NCI-H2029 (cell line): ENCODE measurements around the gene AKIP1.
"Not testable (repeated sequence)": the region's sequence is repeated elsewhere in the genome, so short reads cannot be mapped to it uniquely, and the experiment has no call there.

Experiments
- DNase-seq: peaks from one replicate; lab custom pipeline; 2025; lab: John Stamatoyannopoulos, UW

The AKIP1 gene, protein sequence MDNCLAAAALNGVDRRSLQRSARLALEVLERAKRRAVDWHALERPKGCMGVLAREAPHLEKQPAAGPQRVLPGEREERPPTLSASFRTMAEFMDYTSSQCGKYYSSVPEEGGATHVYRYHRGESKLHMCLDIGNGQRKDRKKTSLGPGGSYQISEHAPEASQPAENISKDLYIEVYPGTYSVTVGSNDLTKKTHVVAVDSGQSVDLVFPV

DNA sequence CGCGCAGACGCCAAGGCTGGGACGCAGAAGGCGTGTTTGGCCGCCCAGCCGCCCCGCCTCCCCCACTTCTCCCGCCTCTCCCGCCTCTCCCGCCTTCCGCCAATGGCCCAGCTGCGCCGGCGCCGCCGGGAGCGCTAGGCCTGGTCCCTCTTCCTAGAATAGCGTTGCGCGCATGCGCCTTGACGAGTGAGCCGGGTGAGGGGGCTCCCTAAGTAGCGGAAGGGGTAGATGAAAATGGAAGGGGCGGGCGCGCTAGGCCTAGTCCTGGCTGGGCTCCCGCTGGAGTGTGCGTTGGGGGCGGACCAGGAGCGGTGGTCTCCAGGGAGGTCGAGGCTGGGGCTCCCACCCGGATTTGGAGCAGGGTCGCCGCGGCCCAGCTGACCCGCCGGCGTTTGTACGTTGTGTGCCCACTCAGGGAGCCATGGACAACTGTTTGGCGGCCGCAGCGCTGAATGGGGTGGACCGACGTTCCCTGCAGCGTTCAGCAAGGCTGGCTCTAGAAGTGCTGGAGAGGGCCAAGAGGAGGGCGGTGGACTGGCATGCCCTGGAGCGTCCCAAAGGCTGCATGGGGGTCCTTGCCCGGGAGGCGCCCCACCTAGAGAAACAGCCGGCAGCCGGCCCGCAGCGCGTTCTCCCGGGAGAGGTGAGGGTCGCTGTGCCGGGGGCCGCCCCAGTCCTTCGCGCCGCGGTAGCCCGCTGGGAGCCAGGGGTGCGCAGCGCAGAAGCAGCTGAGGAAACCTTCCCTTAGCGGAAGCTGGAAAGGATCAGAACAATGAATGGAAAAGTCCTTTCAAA lies at the start of gene AKIP1:
AKIP1 (plus strand) TSS at position 161 of the 795 bp plus-strand sequence; CDS start at position 422, 261 bp downstream.
- DNase-seq: peak; percentile 93

DNA sequence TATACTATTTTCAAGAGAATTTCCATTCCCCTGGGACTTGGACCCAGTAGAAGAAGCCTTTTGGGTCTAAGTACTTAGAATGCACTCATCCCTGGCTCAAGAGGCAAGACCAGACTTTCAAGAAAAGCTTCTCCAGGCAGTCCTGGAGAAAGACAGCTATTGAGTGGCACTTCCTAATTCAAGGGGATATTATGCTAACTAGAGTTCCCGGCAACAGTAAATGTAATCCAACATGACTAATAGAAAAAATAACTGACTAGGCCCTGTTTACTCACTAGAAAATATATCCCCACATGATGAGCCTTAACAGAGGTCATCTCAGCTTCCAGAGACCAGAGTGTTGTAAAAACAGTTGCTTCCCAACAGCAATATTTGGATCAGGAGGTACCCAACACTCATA lies 47.2 kb upstream of the AKIP1 start:
- no peak for DNase-seq

DNA sequence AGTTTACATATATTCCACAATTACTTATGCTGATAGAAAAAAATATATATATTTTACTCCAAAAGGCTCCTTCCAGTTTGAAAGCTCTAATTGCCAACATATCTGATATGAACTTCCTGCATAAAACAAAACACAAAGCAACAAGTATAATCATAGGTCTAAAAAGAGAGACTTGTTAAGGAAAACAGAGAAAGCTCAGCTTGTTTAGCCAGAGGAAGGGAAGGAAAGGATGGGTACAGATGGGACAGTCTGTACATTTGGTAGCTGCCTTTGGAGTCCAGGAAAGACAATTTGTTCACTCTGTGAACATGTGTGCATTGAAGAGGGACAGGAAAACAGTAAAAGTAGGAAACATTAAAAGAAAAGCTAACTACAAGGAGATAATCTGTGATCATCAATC lies 45.7 kb upstream of the AKIP1 start:
- no peak for DNase-seq

DNA sequence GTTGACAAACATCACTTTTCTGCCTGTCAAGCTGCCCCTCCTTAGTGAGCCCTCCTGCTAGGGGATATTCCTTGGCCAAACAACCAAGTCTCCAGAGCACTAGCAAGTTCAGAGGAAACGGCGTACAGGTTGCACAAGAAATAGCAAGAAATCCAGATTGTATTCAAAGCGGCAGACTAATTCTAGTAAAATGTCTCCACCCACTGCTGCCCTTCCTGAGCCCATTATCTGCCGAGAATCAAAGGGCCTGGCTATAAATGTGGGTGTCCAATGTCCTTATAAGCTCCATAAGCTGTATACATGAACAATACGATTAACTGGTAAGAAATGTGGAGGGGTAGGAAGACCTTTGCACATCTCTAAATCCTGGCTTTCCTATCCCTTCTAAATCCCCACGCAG lies 44.0 kb upstream of the AKIP1 start:
- no peak for DNase-seq

DNA sequence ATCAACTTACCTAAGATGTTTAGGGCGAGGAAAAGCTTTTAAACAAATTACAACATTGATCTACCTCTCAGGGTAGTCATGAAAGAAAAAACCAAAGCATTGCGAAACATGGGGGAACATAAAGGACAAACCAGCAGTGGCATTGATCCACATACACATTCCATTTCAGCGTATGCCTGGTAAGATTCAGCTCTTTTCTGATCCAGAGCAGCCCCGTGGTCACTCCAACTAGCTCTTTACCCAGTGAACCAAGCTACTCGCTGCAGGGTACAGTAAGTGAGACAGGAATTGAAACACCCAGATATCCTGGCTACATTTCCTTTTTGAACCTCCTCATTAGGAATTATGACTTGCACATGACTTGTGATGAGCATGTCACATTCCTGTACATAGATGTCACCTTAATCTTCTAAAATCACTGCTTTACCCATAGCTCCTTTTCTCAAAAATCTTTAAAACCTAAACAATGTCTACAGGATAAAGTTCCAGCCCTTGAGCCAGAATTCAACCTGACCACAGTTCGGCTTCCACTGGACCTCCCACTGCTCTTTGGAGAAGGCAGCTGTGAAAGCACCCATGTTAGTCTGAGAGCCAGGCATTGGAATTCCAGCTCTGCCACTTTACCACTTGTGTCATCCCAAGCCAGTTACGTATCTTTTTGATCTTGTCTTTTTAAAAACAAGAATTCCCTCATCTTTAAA lies 42.9 kb upstream of the AKIP1 start:
- no peak for DNase-seq

DNA sequence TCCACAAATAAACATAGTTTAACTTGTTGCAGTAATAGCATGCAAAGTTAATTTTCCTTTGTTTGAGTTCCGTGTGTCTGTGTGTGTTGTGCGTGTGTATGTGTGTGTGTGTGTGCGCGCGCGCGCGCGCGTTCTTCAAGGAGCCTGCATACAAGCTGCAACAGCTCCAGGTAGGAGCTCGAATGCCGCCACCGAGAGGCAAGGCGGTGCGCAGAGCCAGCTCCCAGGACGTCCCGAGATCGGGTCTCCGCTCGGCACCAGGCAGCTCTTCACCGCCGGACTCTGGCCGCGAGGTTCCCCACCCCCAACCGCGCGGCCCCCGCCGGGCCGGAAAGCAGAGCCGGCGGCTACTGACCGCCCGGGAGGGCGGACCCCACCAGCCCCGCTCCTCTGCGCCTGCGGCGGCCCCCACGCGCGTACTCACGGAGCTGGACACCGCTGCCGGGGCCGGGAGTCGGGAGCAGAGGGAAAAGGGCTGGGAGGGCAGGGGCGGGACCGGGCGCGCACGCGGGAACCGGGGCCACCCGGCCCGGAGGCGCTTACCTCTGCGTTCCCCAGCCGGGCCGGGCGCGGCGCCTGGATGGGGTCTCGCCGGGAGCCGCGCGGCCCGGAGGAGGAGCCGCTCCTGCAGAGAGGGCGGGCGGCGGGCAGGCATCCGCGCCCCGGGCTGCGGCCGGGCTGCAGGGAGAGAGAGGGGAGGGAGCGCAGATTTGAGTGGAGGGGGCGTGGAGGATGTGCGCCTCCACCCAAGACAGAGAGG lies 40.4 kb upstream of the AKIP1 start:
- peak; percentile 49 for DNase-seq

DNA sequence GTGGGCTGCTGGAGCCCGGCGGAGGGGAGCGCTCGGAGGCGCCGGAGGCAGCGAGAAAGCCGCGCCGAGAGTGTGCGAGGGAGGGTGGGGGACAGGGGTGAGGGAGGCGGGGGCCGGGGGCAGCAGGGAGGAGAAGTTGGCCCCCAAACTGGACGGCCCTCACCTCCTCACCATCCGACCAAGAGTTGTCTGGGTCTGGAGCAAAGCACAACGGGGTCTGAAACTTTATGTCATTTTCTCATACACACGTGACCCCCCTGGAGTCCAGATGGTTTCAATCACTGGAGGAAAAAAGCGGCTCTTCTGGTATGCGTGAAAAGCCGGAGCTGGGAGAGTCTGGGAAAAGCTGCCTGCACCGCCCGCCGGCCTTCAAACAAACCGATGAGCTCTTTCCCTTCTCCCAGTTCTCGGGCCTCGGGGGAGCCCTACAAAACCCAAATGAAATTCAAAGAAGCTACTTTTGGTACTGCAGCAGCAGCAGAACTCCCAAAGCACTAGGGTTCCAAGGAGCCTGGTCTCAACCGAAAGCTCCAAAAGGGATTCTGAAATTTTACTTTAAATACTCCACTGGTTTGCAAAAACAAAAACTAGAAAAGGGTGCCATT lies 39.7 kb upstream of the AKIP1 start:
- peak; percentile 33 for DNase-seq

DNA sequence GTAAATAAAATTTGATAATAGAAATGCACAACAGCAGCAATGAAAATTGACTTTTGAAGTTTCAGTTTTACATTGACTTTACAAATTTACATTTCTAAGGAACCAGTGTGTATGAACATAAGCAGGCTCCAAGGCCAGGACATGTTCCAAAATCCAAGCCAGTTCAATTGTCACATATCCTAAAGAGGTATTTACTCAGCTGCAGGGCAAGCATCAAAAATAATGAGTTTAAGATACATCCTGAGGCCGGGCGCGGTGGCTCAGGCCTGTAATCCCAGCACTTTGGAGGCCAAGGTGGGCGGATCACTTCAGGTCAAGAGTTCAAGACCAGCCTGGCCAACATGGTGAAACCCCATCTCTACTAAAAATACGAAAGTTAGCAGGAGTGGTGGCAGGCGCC lies 39.0 kb upstream of the AKIP1 start:
- DNase-seq: no peak

DNA sequence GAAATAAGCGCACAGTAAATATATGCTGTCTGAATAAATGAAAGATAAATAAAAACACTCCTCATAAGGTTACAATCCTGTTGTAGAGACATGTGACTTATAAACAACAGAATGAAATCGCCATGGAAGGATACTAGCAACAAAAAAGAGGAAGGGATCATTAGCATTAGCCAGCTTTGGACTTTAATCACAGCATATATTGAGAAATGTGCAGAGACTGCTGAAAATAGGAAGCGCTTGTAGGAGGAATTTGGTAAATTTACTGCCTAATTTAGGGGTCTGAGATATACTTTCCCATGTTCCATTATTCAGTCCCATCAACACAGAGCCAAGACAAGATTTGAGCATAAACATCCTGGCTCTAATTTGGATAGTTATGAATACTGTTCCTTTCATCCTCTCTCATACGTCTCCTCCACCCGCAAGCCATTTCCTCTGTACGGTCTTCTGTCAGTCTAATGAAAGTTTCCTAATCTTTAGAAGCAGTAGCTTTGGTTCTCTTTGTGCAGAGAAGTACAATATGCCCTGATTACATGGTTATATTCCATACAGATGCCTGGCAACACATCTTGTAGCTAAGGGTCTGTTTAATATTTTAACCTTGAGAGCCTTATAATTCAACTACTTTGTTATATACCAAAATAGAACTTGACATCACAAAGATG lies 37.1 kb upstream of the AKIP1 start:
- DNase-seq: no peak

DNA sequence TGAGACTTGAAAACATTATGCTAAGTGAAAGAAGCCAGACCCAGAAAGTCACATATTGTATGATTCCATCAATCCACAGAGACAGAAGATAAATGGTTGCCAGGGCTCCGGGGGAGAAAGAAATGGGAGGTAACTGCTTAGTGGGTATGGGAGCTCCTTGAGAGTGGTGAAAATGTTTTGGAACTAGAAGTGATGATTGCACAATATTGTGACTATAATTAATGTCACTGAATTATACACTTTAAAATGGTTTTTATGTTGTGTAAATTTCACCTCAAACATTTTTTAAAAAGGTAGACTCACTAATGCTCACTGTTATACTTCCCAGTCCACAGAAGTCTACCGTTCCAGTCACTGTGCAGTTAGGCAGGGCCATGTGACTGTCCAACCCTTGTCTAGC lies 32.2 kb upstream of the AKIP1 start:
- no peak for DNase-seq

DNA sequence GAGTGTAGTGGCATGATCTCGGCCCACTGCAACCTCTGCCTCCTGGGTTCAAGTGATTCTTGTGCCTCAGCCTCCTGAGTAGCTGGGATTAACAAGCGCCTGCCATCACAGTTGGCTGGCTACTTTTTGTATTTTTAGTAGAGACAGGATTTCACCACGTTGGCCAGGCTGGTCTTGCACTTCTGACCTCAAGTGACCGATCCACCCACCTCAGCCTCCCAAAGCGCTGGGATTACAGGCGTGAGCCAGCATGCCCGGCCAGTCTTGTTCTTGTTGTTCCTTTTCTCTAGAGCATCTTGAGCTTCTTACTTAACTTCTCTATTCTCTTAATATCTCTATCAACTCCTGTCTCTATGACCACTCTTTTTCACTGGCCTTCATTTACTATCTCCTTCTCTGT lies 29.4 kb upstream of the AKIP1 start:
- DNase-seq: not testable (repeated sequence)

DNA sequence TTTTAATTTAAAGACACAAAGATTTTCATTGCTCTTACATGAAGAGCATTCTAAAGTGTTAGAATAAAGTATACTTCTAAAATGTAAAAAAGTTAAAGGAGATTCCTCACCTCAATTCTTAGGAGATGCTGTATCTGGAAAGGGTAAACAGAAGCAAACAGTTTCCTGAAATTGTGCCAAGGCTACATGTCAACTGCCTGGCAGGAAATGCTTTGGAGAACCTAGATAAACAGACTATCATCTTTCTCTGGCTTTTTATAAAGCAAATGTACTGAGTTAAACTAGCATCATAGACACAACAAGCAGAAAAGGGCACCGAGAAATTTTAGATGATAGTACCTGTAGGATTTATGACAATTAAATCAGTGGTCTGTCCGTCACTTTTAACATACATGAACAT lies 24.7 kb upstream of the AKIP1 start:
- peak; percentile 74 for DNase-seq

DNA sequence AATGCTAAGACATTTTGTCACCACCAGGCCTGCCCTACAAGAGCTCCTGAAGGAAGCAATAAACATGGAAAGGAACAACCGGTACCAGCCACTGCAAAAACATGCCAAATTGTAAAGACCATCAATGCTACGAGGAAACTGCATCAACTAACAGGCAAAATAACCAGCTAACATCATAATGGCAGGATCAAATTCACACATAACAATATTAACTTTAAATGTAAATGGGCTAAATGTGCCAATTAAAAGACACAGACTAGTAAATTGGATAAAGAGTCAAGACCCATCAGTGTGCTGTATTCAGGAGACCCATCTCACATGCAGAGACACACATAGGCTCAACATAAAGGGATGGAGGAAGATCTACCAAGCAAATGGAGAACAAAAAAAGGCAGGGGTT lies 19.8 kb upstream of the AKIP1 start:
- not testable (repeated sequence) for DNase-seq

DNA sequence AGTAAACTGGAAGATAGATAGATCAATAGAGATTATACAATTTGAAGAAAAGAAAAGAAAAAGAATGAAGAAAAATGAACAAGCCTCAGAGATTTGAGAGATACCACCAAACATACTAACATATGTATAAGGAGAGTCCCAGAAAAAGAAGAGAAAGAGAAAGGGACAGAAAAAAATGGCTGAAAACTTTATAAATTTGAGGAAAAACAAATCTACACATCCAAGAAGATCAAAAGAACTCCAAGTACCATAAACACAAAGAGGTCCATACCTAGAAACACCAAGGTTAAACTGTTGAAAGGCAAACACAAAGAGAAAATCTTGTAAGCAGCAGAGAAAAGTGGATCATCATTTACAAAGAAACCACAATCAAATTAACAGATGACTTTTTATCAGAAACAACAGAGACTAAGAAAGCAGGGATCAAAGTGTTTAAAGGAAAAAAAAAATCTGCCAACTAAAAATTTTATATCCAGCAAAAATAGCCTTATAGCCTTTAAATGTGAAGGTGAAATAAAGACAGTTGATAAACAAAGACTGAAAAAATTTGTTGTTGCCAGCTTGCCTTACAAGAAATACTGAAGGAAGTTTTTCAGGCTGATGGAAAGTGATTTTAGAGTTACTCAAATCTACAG lies 11.8 kb upstream of the AKIP1 start:
- no peak for DNase-seq

DNA sequence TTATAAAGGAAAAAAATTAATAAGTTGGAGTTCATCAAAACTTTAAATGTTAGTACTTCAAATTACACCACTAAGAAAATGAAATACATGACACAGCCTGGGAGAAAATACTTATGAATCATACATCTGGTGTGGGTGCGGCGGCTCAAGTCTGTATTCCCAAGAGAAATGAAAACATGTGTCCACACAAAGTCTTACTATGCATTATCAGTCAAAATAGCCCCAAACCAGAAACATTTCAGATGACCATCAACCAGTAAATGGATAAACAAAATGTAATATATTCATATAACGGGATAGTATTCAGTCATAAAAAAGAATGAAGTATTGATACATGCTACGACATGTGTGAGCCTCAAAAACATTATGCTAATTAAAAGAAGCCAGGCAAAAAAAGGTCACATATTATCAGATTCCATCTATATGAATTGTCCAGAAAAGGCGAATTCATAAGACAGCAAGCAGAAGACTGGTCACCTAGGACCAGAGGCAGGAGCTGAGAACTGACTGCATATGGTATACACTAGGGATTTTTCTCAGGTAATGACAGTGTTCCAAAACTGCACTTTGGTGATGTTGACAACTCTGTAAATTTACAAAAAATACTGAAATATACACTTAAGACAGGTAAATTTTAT lies 5.3 kb upstream of the AKIP1 start:
- DNase-seq: no peak

DNA sequence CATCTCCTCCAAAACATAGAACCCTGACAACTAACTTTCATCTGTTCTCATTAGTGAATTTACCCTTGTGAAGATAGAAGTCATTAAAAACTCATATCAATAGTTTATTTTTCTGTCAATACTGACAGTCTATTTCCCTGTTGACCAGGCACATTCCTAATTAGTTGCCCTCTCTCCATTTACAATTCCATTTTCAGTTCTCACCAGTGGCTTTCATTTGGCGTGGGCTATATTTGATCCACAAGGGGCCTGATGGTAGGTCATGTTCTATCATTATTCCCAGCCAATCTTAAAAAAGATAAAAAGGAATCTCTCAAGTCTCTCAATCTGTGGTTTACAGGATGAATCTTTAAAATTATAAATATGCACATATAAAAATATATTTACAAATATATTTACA lies 3.9 kb upstream of the AKIP1 start:
- DNase-seq: no peak

DNA sequence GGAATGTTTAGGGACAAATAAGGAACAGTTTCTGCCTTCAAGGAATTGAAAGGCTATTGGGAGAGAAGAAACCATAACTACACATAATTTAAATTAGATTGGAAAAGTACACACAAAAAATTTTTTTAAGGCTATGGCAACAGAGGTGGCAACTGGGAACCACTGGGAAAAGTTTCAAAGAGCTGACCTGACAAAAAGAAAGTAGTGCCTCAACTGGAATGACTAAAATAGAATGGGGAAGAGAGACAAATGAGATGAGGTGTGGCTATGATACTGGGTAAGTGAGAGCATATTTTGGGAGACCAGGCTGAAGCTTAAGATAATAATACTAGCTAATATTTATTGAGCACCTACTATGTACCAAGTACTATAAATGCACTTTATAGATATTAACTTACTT lies 2.9 kb upstream of the AKIP1 start:
- DNase-seq: no peak

DNA sequence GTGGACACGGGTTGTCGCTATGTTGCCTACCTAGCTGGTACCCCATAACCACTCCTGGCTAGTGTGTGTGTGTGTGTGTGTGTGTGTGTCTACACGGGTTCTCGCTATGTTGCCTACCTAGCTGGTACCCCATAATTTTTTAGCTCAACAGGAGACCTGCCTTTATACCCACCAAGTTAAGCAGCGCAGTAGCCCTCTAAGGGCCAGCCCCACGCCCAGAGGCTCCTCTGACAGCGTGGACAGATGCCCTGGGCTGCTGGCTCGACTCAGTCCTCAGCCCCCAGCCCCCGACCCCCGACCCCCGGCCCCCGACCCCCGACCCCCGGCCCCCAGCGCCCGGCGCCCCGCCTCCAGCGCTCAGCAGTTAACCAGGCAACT lies 351 bp upstream of the AKIP1 start:
- no peak for DNase-seq

DNA sequence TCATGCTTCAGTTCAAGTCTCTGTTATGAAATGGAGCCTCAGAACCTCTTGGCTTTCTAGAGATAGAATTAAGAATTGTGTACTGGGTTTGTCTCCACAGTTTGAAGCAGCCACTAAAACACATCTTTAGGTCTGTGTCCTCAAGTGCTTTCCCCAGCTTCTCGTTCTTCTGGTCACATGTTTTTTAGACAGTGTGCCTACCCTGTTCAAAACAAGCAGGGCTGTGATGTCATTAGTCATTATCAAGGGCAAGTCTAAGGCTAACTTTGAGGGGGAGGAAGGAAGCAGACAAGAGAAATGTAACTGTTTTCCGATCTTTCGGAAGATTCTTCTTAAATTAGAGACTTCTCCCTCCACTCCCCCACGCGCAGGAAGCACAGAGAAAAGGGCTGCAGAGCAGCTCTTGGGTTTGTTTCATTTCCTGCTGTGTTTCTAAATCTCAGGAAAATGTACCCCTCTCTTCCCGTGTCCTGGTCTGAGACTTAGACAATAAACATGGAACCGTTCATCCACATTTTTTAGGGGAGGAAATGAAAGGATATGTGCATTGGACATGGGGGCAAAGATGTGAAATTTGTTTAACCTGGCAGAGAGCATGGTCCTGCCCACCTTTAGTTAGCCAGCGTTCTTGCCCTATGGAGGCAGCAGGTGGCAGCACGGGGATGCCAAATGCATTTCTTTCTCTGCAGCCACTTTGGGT lies 3.1 kb downstream of the AKIP1 start:
- peak; percentile 15 for DNase-seq

DNA sequence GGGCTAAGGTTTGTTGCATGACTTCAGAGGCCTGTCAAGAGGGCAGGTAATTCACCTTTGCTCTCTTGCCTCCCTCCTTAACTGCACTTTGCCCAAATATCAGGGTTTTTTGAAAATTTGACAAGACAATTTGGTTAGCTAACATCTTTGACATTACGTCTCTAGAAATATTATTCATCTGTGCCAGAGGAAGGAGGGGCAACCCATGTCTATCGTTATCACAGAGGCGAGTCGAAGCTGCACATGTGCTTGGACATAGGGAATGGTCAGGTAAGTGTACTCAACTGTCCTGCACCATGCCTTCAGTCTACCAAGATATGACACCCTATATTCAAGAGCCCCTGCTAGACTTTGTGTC lies 3.7 kb downstream of the AKIP1 start:
- DNase-seq: no peak
